Activated naive CD4-positive, alpha-beta T cell treated with anti-CD3 and anti-CD28 coated beads for 36 hours (primary cell): ENCODE measurements around the gene MAGEA1. TPM values are rescaled to one million over a fixed set of nuclear protein-coding genes. Genes with fewer than 3 reads are reported as not detected.

Source experiments
- CTCF ChIA-PET: fragments of 350-600 bp; sonication (Branson Sonifier 250); formaldehyde crosslinking; loops from one replicate; lab custom pipeline; 2021; ENCODE audit warnings: antibody characterized with exemption; lab: Charles Lee
- DNase-seq: peaks from one replicate; pipeline ENCODE4 v3.0.0-alpha.2; 2020
- H3K27ac Mint-ChIP-seq: one replicate; pipeline ENCODE4 v1.8.0; 2021; ENCODE audit warnings: mild to moderate bottlenecking, mixed read lengths
- H3K27me3 Mint-ChIP-seq: one replicate; pipeline ENCODE4 v1.8.0; 2021; ENCODE audit warnings: low read depth, mixed read lengths
- H3K36me3 Mint-ChIP-seq: one replicate; pipeline ENCODE4 v1.8.0; 2021; ENCODE audit warnings: low read depth, mixed read lengths
- H3K4me1 Mint-ChIP-seq: one replicate; pipeline ENCODE4 v1.8.0; 2021; ENCODE audit warnings: low read depth, mixed read lengths
- H3K4me3 Mint-ChIP-seq: one replicate; pipeline ENCODE4 v1.8.0; 2021; ENCODE audit warnings: mild to moderate bottlenecking, moderate library complexity, mixed read lengths
- H3K9me3 Mint-ChIP-seq: one replicate; pipeline ENCODE4 v1.8.0; 2021; ENCODE audit warnings: mixed read lengths
- intact Hi-C: fragments of 100-400 bp; cut with micrococcal nuclease; formaldehyde crosslinking; loops from one replicate; pipeline ENCODE4 v1.15.1; 2023
- total RNA-seq, 2 experiments: library from RNA; stranded (reverse); gene quantifications; one replicate each; pipeline ENCODE4 v1.2.3, GENCODE V29; 2021

Gene MAGEA1
- total RNA-seq, 2 experiments from 2014 or later: not detected

- no peaks in the 10 kb centered on the region for H3K9me3 Mint-ChIP-seq
- peaks cover 7% of the 10 kb centered on the region for H3K27me3 Mint-ChIP-seq
- intact Hi-C loops: no loop called here
- H3K36me3 Mint-ChIP-seq: no peaks in the 10 kb centered on the region
- H3K4me1 Mint-ChIP-seq: no peaks in the 10 kb centered on the region
- no peak overlapping the region for H3K4me3 Mint-ChIP-seq
- CTCF ChIA-PET: no interaction called here
- DNase-seq: no peak
- no peak overlapping the region for H3K27ac Mint-ChIP-seq
Measured at GRCh38 chrX:153200462-153200861, 21.4 kb downstream of the MAGEA1 start.

- peaks cover 7% of the 10 kb centered on the region for H3K27me3 Mint-ChIP-seq
- DNase-seq: no peak
- CTCF ChIA-PET: no interaction called here
Measured at GRCh38 chrX:153206425-153207046, 27.5 kb downstream of the MAGEA1 start.

GRCh38 chrX:153209347-153209746, 30.3 kb downstream of the MAGEA1 start:
- intact Hi-C loops: no loop called here
- H3K27ac Mint-ChIP-seq: no peak overlapping the region
- peaks cover 4% of the 10 kb centered on the region for H3K27me3 Mint-ChIP-seq
- H3K36me3 Mint-ChIP-seq: no peaks in the 10 kb centered on the region
- H3K4me1 Mint-ChIP-seq: no peaks in the 10 kb centered on the region
- H3K4me3 Mint-ChIP-seq: no peak overlapping the region
- DNase-seq: no peak
- CTCF ChIA-PET: no interaction called here
- H3K9me3 Mint-ChIP-seq: peaks cover 3% of the 10 kb centered on the region

More at GRCh38 chrX:153206425-153207046, 27.5 kb downstream of the MAGEA1 start:
- no peak overlapping the region for H3K4me3 Mint-ChIP-seq
- H3K27ac Mint-ChIP-seq: no peak overlapping the region
- peaks cover 2% of the 10 kb centered on the region for H3K9me3 Mint-ChIP-seq
- no peaks in the 10 kb centered on the region for H3K36me3 Mint-ChIP-seq
- intact Hi-C loops: no loop called here
- no peaks in the 10 kb centered on the region for H3K4me1 Mint-ChIP-seq

- CTCF ChIA-PET: no interaction called here
- DNase-seq: no peak
- peaks cover 2% of the 10 kb centered on the region for H3K27me3 Mint-ChIP-seq
- no peak overlapping the region for H3K27ac Mint-ChIP-seq
- H3K9me3 Mint-ChIP-seq: peaks cover 3% of the 10 kb centered on the region
- no peaks in the 10 kb centered on the region for H3K36me3 Mint-ChIP-seq
- intact Hi-C loops: no loop called here
- no peaks in the 10 kb centered on the region for H3K4me1 Mint-ChIP-seq
- no peak overlapping the region for H3K4me3 Mint-ChIP-seq
Measured at GRCh38 chrX:153214934-153215333, 35.9 kb downstream of the MAGEA1 start.

GRCh38 chrX:153216926-153217325, 37.8 kb downstream of the MAGEA1 start:
- intact Hi-C loops: no loop called here
- Mint-ChIP-seq H3K4me1 (no peaks in the 10 kb centered on the region), H3K4me3 (no peak overlapping the region), H3K36me3 (no peaks in the 10 kb centered on the region), H3K9me3 (no peaks in the 10 kb centered on the region), H3K27ac (no peak overlapping the region), H3K27me3 (peaks cover 2% of the 10 kb centered on the region)
- DNase-seq: no peak
- CTCF ChIA-PET: no interaction called here

GRCh38 chrX:153225438-153226098, 46.5 kb downstream of the MAGEA1 start:
- DNase-seq: no peak
- CTCF ChIA-PET: no interaction called here
- intact Hi-C loops: no loop called here
- Mint-ChIP-seq H3K4me1 (no peaks in the 10 kb centered on the region), H3K4me3 (no peak overlapping the region), H3K27me3 (peaks cover 9% of the 10 kb centered on the region), H3K36me3 (no peaks in the 10 kb centered on the region), H3K27ac (no peak overlapping the region), H3K9me3 (no peaks in the 10 kb centered on the region)

- no peaks in the 10 kb centered on the region for H3K9me3 Mint-ChIP-seq
- intact Hi-C loops: no loop called here
Measured at GRCh38 chrX:153226344-153227185, 47.5 kb downstream of the MAGEA1 start.

More at GRCh38 chrX:153226344-153227185, 47.5 kb downstream of the MAGEA1 start:
- Mint-ChIP-seq H3K4me1 (no peaks in the 10 kb centered on the region), H3K27ac (no peak overlapping the region), H3K27me3 (peaks cover 9% of the 10 kb centered on the region), H3K36me3 (no peaks in the 10 kb centered on the region), H3K4me3 (no peak overlapping the region)
- CTCF ChIA-PET: no interaction called here
- peak; percentile 11 for DNase-seq

Other genes with a start within 250 kb of the MAGEA1 start
- not detected for gene PNMA5, start 185.2 kb upstream of the MAGEA1 start, total RNA-seq
- gene PNMA3, start 122.8 kb upstream of the MAGEA1 start, total RNA-seq: under 1 TPM; 0.69 to 0.98 TPM
- 1 to 10 TPM in 1 of 2 experiments, under 1 TPM in 1; 0.95 to 1.1 TPM for gene PNMA6A, start 106.8 kb upstream of the MAGEA1 start, total RNA-seq
- gene PNMA6F, start 142.5 kb downstream of the MAGEA1 start, total RNA-seq: not detected
- 10 to 100 TPM; 10.8 to 11.5 TPM for gene ZNF275, start 154.9 kb downstream of the MAGEA1 start, total RNA-seq
- not detected for gene PNMA6E, start 222.1 kb downstream of the MAGEA1 start, total RNA-seq
- under 1 TPM; 0.59 to 0.74 TPM for gene ZFP92, start 232.2 kb downstream of the MAGEA1 start, total RNA-seq